Naive thymus-derived CD8-positive, alpha-beta T cell (primary cell): ENCODE results near the gene MGST2. TPM values are rescaled to one million over a fixed set of nuclear protein-coding genes. Genes with fewer than 3 reads are reported as not detected.
"Not testable (repeated sequence)": the region's sequence is repeated elsewhere in the genome, so short reads cannot be mapped to it uniquely, and the experiment has no call there.

Experiments used
- ATAC-seq, 2 donors: fragments of 150-1000 bp; cut with Tn5 transposase in 1 of 2; sonication (Bioruptor Pico), chemical (Tn5 transposase) in 1 of 2; 1 replicate in 1 of 2; 2 replicates in 1 of 2; pipeline ENCODE4 v1.10.0; 2021; ENCODE audit warnings: mild to moderate bottlenecking in 2 of 2, moderate library complexity in 2 of 2
- POLR2A ChIA-PET: fragments of 350-600 bp; sonication (Branson Sonifier 250); formaldehyde crosslinking; loops from one replicate; lab custom pipeline; 2021; ENCODE audit warnings: antibody characterized with exemption; lab: Charles Lee
- DNase-seq, 10 donors: peaks; one replicate each; pipeline versions ENCODE4 v3.0.0 to v3.0.0-alpha.2; 2020 to 2022
- H3K27ac Mint-ChIP-seq, 10 donors: one replicate each; pipeline ENCODE4 v1.8.0; 2020 to 2022; ENCODE audit warnings: mild to moderate bottlenecking in 10 of 10, mixed read lengths in 10 of 10, moderate library complexity in 4 of 10, inconsistent platforms in 1 of 10
- H3K27me3 Mint-ChIP-seq, 5 donors: one replicate each; pipeline ENCODE4 v1.8.0; 2021 to 2022; ENCODE audit warnings: mixed read lengths in 5 of 5
- H3K36me3 Mint-ChIP-seq, 3 donors: one replicate each; pipeline ENCODE4 v1.8.0; 2020 to 2022; ENCODE audit warnings: mixed read lengths in 3 of 3, mild to moderate bottlenecking in 2 of 3, inconsistent platforms in 1 of 3
- H3K4me1 Mint-ChIP-seq, 4 donors: one replicate each; pipeline ENCODE4 v1.8.0; 2021 to 2022; ENCODE audit warnings: mixed read lengths in 4 of 4
- H3K4me3 Mint-ChIP-seq, 10 donors: one replicate each; pipeline ENCODE4 v1.8.0; 2020 to 2022; ENCODE audit warnings: mild to moderate bottlenecking in 10 of 10, mixed read lengths in 10 of 10, moderate library complexity in 6 of 10, inconsistent platforms in 1 of 10
- H3K9me3 Mint-ChIP-seq, 9 donors: one replicate each; pipeline ENCODE4 v1.8.0; 2020 to 2022; ENCODE audit warnings: mixed read lengths in 9 of 9, mild to moderate bottlenecking in 3 of 9, inconsistent platforms in 1 of 9, moderate library complexity in 1 of 9
- polyA plus RNA-seq, 3 donors: library from polyadenylated mRNA; unstranded; fragments of 300-500 nt; fragmentation: Illumina TruSeq; gene quantifications; one replicate each; pipeline ENCODE4 v1.2.3, GENCODE V29; 2021
- total RNA-seq, 8 experiments: library from RNA in 2 of 8; stranded (reverse) in 2 of 8; gene quantifications; one replicate each; pipeline ENCODE4 v1.2.3 and lab custom pipeline; 2021 to 2026

The MGST2 gene
- total and polyA plus RNA-seq, 5 experiments from 2014 or later: 0.39 to 1.6 (median 1.1) TPM; not detected in 1

DNA sequence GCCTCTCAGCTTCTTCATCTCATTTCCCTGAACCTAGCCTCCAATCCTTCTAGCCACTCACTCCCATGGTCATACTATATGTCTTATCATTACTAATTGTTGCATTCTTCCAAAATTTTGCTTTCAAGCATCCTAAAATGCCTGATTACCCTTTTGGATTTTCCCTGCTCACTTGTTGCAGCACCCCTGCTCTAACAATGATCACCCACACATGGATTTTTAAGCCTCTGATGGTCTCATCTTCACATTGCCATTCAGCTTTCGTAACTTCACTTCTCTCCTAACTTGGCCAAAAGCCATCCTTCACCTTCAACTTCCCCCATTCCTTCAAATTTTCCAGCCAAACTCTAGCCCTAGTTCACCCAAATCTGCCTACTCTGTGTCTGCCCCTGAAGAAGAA, 33.8 kb upstream of the MGST2 start:
- H3K9me3 Mint-ChIP-seq: peaks cover 0 to 7% (median 0%) of the 10 kb centered on the region in 9 donors
- ATAC-seq (no peak), DNase-seq (no peak)
- no peak overlapping the region for H3K27ac Mint-ChIP-seq
- H3K4me3 Mint-ChIP-seq: no peak overlapping the region
- peaks cover 0 to 5% (median 0%) of the 10 kb centered on the region in 3 donors for H3K36me3 Mint-ChIP-seq
- H3K27me3 Mint-ChIP-seq: peaks cover 4 to 29% (median 19%) of the 10 kb centered on the region in 5 donors
- POLR2A ChIA-PET: no interaction called here
- H3K4me1 Mint-ChIP-seq: no peaks in the 10 kb centered on the region

DNA sequence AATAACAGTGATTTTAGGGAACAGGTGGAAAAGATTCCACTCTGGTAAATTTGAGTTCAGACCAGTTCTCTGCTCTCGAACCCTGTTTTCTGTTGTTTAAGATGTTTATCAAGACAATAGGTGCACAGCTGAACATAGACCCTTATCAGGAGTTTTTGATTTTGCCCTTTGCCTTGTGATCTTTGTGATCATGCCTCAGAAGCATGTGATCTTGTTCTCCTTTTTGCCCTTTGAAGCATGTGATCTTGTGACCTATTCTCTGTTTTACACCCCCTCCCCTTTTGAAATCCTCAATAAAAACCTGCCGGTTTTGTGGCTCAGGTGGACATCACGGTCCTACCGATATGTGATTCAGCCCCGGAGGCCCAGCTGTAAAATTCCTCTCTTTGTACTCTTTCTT, 32.9 kb upstream of the MGST2 start:
- Mint-ChIP-seq H3K27me3 (peaks cover 4 to 29% (median 19%) of the 10 kb centered on the region in 5 donors), H3K36me3 (peaks cover 0 to 10% (median 0%) of the 10 kb centered on the region in 3 donors), H3K9me3 (peaks cover 0 to 17% (median 5%) of the 10 kb centered on the region in 9 donors)
- ATAC-seq, POLR2A ChIA-PET, H3K27ac Mint-ChIP-seq, DNase-seq, H3K4me3 Mint-ChIP-seq, H3K4me1 Mint-ChIP-seq: not testable (repeated sequence)

DNA sequence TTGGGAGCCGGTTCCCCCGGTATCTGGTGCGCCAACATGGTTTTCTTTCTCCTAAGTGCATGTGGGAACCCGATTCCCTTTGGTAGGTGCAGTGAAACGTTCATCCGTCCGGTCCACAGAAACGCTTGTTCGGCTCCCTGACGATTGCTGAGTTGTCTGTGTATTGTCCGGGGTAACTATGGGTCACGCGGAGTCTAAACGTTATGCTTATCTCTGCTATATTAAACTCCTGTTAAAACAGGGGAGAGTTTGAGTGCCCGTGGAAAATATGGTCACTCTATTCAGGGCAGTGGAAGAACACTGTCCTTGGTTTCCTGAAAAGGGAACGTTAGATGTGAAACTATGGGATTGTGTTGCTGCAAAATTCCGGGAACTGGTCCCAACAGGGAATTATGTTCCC, 32.4 kb upstream of the MGST2 start:
- DNase-seq (no peak), ATAC-seq (no peak)
- H3K9me3 Mint-ChIP-seq: peaks cover 0 to 21% (median 5%) of the 10 kb centered on the region in 9 donors
- no peaks in the 10 kb centered on the region for H3K4me1 Mint-ChIP-seq
- peaks cover 0 to 14% (median 0%) of the 10 kb centered on the region in 3 donors for H3K36me3 Mint-ChIP-seq
- peaks cover 4 to 29% (median 19%) of the 10 kb centered on the region in 5 donors for H3K27me3 Mint-ChIP-seq
- H3K4me3 Mint-ChIP-seq: no peak overlapping the region
- POLR2A ChIA-PET: no interaction called here
- no peak overlapping the region for H3K27ac Mint-ChIP-seq

DNA sequence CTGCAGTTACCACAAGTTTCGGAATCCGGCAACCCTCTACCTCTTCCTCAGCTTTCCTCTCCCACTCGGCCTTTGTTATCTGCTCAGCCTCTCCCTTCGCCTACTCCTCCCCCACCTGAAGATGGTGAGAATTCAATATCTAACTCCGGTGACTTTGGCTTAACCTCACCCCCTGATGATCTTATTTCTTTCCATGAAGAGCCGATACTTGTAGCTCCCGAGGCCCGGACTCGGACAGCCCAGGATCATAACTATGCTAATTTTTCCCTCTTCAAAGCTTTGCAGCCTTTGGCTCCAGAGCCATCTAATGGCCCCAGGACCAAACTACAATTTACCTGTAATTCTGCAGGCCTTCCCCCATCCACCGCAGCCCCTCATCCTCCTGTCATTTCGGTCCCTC, 32.0 kb upstream of the MGST2 start:
- H3K27ac Mint-ChIP-seq: no peak overlapping the region
- ATAC-seq: no peak
- POLR2A ChIA-PET: no interaction called here
- peaks cover 4 to 29% (median 20%) of the 10 kb centered on the region in 5 donors for H3K27me3 Mint-ChIP-seq
- H3K36me3 Mint-ChIP-seq: peaks cover 0 to 17% (median 0%) of the 10 kb centered on the region in 3 donors
- no peak for DNase-seq
- H3K9me3 Mint-ChIP-seq: peaks cover 0 to 26% (median 5%) of the 10 kb centered on the region in 9 donors
- no peaks in the 10 kb centered on the region for H3K4me1 Mint-ChIP-seq
- no peak overlapping the region for H3K4me3 Mint-ChIP-seq

DNA sequence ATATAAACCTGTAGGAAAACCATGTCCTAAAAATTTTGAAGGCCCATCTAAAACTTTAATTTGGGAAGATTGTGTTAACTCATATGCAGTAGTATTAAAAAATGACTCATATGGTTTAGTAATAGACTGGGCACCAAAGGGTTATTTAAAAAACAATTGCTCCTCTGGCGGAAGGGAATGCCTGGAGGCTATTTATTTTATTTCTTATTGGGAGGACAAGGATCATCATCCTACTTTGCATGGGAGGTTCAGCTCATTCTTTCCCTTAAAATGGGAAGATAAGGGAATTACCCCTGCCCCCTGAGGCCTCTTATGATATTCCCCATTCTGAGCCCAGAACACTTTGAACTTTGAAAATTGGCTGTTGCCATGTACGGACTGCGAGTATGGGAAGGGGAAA, 29.7 kb upstream of the MGST2 start:
- Mint-ChIP-seq H3K36me3 (peaks cover 0 to 28% (median 0%) of the 10 kb centered on the region in 3 donors), H3K4me1 (no peaks in the 10 kb centered on the region), H3K27ac (no peak overlapping the region), H3K4me3 (no peak overlapping the region), H3K9me3 (peaks cover 0 to 42% (median 11%) of the 10 kb centered on the region in 9 donors), H3K27me3 (peaks cover 4 to 29% (median 19%) of the 10 kb centered on the region in 5 donors)
- POLR2A ChIA-PET: no interaction called here
- no peak for DNase-seq
- no peak for ATAC-seq

DNA sequence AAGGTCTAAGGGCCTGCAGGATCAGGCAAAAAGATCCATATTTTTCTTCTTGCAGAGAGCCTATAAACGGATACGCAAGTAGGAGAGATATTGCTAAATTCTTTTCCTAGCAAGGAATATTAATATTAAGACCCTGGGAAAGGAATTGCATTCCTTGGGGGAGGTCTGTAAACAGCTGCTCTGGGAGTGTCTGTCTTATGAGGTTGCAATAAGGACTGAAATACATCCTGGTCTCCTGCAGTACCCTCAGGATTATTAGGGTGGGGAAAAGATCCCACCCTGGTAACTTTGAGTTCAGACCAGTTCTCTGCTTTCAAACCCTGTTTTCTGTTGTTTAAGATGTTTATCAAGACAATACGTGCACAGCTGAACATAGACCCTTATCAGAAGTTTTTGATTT, 27.3 kb upstream of the MGST2 start:
- H3K4me3 Mint-ChIP-seq, POLR2A ChIA-PET, DNase-seq, ATAC-seq, H3K27ac Mint-ChIP-seq, H3K4me1 Mint-ChIP-seq: not testable (repeated sequence)
- H3K36me3 Mint-ChIP-seq: peaks cover 0 to 28% (median 0%) of the 10 kb centered on the region in 3 donors
- H3K9me3 Mint-ChIP-seq: peaks cover 0 to 42% (median 11%) of the 10 kb centered on the region in 9 donors
- peaks cover 4 to 23% (median 17%) of the 10 kb centered on the region in 5 donors for H3K27me3 Mint-ChIP-seq

DNA sequence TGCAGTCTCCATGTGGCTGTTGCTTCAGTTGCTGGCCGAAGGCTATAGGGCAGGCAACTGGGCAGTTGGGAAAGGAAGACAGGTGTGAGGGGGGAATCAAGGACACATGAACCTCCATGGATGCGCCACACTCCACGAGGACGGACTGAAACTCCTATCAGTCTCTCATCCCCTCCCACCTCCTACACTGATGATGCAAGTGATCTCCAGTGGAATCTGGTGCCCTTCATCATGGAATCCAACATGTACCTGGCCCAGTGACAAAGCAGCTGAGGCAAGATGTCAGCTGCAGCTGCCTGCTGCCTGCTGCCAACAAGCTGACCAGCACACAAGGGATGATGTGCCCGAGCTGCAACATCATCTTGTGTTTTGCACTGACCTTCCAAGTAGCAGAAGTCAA, 26.0 kb upstream of the MGST2 start:
- ATAC-seq (no peak), DNase-seq (no peak)
- Mint-ChIP-seq H3K4me1 (no peaks in the 10 kb centered on the region), H3K36me3 (peaks cover 0 to 28% (median 0%) of the 10 kb centered on the region in 3 donors), H3K27ac (no peak overlapping the region), H3K9me3 (peaks cover 0 to 42% (median 11%) of the 10 kb centered on the region in 9 donors), H3K4me3 (no peak overlapping the region), H3K27me3 (peaks cover 0 to 11% (median 9%) of the 10 kb centered on the region in 5 donors)
- POLR2A ChIA-PET: no interaction called here

DNA sequence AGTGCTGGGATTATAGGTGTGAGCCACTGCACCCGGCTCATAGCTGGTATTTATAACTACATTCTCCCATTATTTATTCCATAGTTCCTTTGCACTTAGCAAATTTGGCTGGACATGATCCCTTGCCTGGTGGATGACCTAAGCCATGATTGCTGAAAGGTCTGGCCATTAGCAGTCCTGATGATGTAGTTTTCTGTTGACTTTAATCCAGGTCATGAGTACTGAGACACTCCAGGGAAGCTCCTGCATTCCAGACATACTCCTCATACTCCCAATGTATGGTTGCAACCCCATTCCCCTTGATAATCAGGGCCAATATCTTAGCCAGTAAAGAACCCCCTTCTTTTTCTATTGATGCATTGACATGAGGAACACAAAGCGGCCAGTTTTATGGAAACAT, 24.4 kb upstream of the MGST2 start:
- POLR2A ChIA-PET: interaction anchor here (0.6 kb wide), 1 partner anchor 15 kb away, joined by 3 read pairs; no protein-coding TSS in a partner anchor
- DNase-seq: no peak
- peaks cover 0 to 40% (median 11%) of the 10 kb centered on the region in 9 donors for H3K9me3 Mint-ChIP-seq
- H3K4me3 Mint-ChIP-seq: no peak overlapping the region
- no peak overlapping the region for H3K27ac Mint-ChIP-seq
- peaks cover 0 to 28% (median 0%) of the 10 kb centered on the region in 3 donors for H3K36me3 Mint-ChIP-seq
- H3K4me1 Mint-ChIP-seq: no peaks in the 10 kb centered on the region
- peaks cover 0 to 6% (median 5%) of the 10 kb centered on the region in 5 donors for H3K27me3 Mint-ChIP-seq
- ATAC-seq: no peak

DNA sequence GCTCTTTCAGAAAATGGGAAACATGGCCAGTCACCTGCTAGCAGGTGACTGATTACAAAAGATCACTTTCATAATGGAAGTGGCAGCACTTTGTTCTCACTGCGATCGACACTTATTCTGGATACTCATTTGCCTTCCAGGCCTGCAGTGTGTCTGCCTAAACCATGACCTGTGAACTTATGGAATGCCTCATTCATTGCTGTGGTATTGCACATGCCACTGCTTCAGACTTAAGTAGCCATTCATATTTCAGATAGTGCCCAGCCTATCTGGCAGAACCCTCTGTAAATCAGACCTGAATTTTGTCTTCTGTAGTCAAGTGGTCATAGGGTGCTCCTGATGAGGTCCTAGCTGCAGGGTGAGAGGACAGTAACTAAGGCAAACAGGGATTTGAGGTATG, 23.3 kb upstream of the MGST2 start:
- H3K36me3 Mint-ChIP-seq: peaks cover 0 to 22% (median 0%) of the 10 kb centered on the region in 3 donors
- H3K27me3 Mint-ChIP-seq: peaks cover 0 to 5% (median 1%) of the 10 kb centered on the region in 5 donors
- DNase-seq (no peak), ATAC-seq (no peak)
- H3K27ac Mint-ChIP-seq: no peak overlapping the region
- no peaks in the 10 kb centered on the region for H3K4me1 Mint-ChIP-seq
- POLR2A ChIA-PET: no interaction called here
- H3K9me3 Mint-ChIP-seq: peaks cover 0 to 29% (median 11%) of the 10 kb centered on the region in 9 donors
- no peak overlapping the region for H3K4me3 Mint-ChIP-seq

DNA sequence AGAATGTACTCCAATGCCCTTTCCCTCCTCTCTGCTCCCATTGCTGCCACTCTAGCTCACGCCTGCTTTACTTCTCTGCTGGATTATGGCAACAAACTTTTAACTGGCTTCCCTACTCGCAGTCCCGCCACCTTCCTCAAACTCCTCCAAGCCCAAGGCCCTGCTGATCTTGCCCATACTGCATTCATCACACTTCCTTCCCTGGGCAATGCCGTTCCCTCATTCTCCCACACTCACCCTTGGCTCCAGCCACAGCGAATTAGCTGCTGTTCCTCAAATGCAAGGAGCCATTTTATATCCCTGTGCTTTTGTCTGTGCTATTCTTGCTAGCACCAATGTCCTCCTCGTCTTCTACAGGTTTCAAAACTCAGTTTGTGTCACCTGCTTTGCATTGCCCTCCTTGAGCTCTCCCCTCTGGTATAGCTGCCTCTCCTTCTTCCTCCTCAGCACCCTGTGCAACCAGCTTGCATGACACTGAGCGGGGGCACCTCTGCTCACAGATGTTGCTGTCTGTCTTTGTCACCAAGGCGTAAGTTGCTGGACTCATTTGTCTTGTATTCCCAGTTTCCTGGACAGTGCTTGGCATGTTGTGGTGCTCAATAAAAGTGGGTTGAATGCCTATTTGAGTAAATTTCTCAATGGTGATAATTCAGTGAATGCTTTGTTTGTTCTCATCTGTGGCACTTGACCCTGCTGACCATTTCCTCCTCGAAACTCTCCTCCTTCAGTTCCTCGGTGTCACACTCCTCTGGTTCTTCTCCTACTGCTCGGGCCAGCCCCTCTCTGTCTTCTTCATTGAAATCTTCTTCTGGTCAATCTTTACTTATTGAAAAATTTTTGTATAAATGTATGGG, 22.4 kb upstream of the MGST2 start:
- no peaks in the 10 kb centered on the region for H3K4me1 Mint-ChIP-seq
- DNase-seq (no peak), ATAC-seq (no peak)
- H3K27me3 Mint-ChIP-seq: peaks cover 0 to 5% (median 1%) of the 10 kb centered on the region in 5 donors
- no peak overlapping the region for H3K27ac Mint-ChIP-seq
- H3K36me3 Mint-ChIP-seq: peaks cover 0 to 14% (median 0%) of the 10 kb centered on the region in 3 donors
- POLR2A ChIA-PET: no interaction called here
- peaks cover 0 to 20% (median 8%) of the 10 kb centered on the region in 9 donors for H3K9me3 Mint-ChIP-seq
- no peak overlapping the region for H3K4me3 Mint-ChIP-seq

DNA sequence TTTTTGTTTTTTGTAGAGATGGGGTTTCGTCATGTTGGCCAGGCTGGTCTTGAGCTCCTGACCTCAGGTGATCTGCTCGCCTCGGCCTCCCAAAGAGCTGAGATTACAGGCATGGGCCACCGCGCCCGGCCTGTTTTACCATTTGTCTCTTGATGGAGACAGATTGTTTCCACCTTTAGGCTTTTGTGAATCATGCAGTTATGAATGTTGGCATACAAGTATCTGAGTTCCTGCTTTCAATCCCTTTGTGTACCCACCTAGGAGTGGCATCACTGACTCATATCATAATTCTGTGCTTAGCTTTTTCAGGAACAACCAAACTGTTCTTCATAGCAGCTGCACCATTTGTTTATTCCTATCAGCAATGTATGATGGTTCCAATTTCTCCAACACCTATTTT, 20.2 kb upstream of the MGST2 start:
- no peak overlapping the region for H3K4me3 Mint-ChIP-seq
- no peaks in the 10 kb centered on the region for H3K9me3 Mint-ChIP-seq
- H3K36me3 Mint-ChIP-seq: no peaks in the 10 kb centered on the region
- no peak overlapping the region for H3K27ac Mint-ChIP-seq
- no peak for DNase-seq
- no peak for ATAC-seq
- H3K4me1 Mint-ChIP-seq: no peaks in the 10 kb centered on the region
- POLR2A ChIA-PET: no interaction called here
- H3K27me3 Mint-ChIP-seq: peaks cover 0 to 2% (median 0%) of the 10 kb centered on the region in 5 donors

DNA sequence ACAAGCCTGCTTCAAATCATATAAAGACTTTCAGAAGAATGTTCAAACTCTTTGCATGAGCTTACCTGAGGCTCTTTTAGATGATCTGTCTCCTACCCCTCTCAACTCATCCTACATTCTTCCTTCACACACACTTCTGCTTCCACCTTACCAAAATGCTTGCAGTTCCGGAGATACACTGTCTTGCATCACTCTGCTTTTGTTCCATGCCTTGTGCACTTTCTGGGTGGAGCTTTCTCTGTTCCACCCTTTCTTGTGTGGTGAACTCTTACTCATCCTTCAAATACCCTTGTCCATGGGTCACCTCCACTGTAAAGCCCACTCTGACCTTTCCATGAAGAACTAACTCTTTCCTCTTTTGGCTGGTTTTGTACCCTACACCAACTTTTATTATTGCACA, 18.4 kb upstream of the MGST2 start:
- Mint-ChIP-seq H3K36me3 (no peaks in the 10 kb centered on the region), H3K27me3 (peaks cover 0 to 2% (median 0%) of the 10 kb centered on the region in 5 donors), H3K4me3 (no peak overlapping the region), H3K4me1 (peaks cover 3 to 10% (median 5%) of the 10 kb centered on the region in 4 donors), H3K27ac (no peak overlapping the region), H3K9me3 (no peaks in the 10 kb centered on the region)
- no peak for ATAC-seq
- no peak for DNase-seq
- POLR2A ChIA-PET: no interaction called here

DNA sequence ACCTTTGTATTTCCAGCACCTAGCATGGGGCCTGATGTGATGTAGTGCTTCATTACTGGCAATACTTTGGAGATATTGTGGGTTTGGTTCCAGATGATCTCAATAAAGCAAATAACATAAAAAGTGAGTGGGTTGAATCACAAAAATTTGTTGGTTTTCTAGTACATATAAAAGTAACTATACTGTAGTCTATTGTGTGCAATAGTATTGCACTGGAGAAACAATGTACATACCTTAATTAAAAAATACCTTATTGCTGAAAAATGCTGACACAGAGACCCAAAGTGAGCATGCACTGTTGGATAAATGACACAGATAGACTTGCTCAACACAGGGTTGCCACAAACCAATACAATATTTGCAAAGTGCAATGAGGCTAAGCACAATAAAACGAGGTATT, 17.7 kb upstream of the MGST2 start:
- DNase-seq (no peak), ATAC-seq (no peak)
- POLR2A ChIA-PET: no interaction called here
- Mint-ChIP-seq H3K27ac (no peak overlapping the region), H3K9me3 (no peaks in the 10 kb centered on the region), H3K36me3 (no peaks in the 10 kb centered on the region), H3K4me3 (no peak overlapping the region), H3K4me1 (peaks cover 3 to 10% (median 5%) of the 10 kb centered on the region in 4 donors), H3K27me3 (peaks cover 0 to 3% (median 1%) of the 10 kb centered on the region in 5 donors)
